ENCODE data around the gene ERAS.

ERAS gene

DNA sequence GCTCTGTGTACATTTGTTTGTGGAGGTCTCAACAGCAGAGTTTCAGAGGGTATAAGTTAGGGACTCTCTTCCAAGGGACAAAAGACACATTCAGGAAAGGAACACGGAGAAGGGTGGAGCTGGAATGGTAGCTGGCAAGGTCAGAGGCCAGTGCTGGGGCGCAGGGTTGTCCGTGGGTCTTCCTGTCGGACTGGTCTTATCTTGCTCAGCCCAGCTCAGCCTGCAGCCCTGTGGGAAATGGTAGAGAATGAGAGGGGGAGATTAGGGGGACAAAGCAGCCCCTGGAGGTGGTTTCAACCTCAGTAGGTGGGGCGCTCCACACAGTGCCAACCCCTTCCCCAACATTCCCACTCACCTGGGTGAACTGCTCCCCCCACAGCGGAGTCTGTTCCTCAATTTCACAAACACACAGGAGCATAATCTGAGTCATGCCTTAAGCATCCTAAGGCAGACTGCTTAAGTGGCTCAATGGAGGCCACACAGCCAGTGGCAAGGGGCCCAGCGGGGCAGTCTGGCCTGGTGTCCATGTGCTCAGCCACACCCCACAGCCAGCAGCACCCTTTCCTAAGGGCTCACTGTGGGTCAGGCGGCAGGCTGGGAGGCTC, 31.3 kb upstream of the ERAS start:
- Histone ChIP-seq H2BK120ac (ENCODE audit: low read depth, low read length) (no peak overlapping the region), H3K4me2 (ENCODE audit: insufficient read depth, low read length, poor library complexity, severe bottlenecking) (no peak overlapping the region), H3K36me3 (replicated peaks in 1 of 2; ENCODE audit: control insufficient read depth in 2 of 2, insufficient read depth in 2 of 2, low read length in 2 of 2) (no peaks in the 10 kb centered on the region), H4K8ac (ENCODE audit: low read depth, low read length) (no peak overlapping the region), H2BK5ac (ENCODE audit: low read length) (no peak overlapping the region), H3K9me3 (replicated peaks in 1 of 2; ENCODE audit: control insufficient read depth in 2 of 2, insufficient read depth in 1 of 2, low read depth in 1 of 2, low read length in 2 of 2) (no peaks in the 10 kb centered on the region), H3K27me3 (ENCODE audit: control insufficient read depth in 3 of 3, insufficient read depth in 3 of 3, low read depth in 1 of 3, low read length in 3 of 3) (no peaks in the 10 kb centered on the region), H3K9ac (ENCODE audit: low read depth, low read length, poor library complexity) (no peak overlapping the region), H2BK12ac (ENCODE audit: low read length) (no peak overlapping the region), H2AFZ (ENCODE audit: low read length) (no peak overlapping the region), H3K18ac (ENCODE audit: low read length) (no peak overlapping the region), H2BK15ac (ENCODE audit: low read length) (no peak overlapping the region), H3K27ac (replicated peaks; ENCODE audit: low read length) (no peak overlapping the region), H2AK5ac (ENCODE audit: low read depth, low read length) (peak overlapping the region; percentile 21), H3K79me1 (ENCODE audit: low read depth, low read length) (no peaks in the 10 kb centered on the region), H3K4me3 (ENCODE audit: low read length in 2 of 2) (no peak overlapping the region), H3K4ac (ENCODE audit: low read length) (no peak overlapping the region), H3K14ac (ENCODE audit: low read length) (no peak overlapping the region), H3K4me1 (ENCODE audit: control insufficient read depth in 2 of 2, insufficient read depth in 1 of 2, low read depth in 1 of 2, low read length in 2 of 2) (peaks cover 2 to 8% of the 10 kb centered on the region in 2 donors), H4K91ac (ENCODE audit: low read depth, low read length, poor library complexity) (no peak overlapping the region), H3K23ac (ENCODE audit: low read depth, low read length, poor library complexity) (no peak overlapping the region)
- no CpG with 5 or more reads among the region's 8 CpGs for WGBS, 2 donors (ENCODE audit: extremely low coverage in 2 of 2, insufficient read length in 2 of 2, insufficient replicate concordance in 1 of 2)
- DNase-seq (ENCODE audit: low spot score), result no peak

GRCh38 chrX:48798318-48798717, 28.0 kb upstream of the ERAS start:
- Histone ChIP-seq H3K4me2 (ENCODE audit: insufficient read depth, low read length, poor library complexity, severe bottlenecking) (no peak overlapping the region), H2AK5ac (ENCODE audit: low read depth, low read length) (no peak overlapping the region), H3K4me3 (ENCODE audit: low read length in 2 of 2) (no peak overlapping the region), H3K36me3 (replicated peaks in 1 of 2; ENCODE audit: control insufficient read depth in 2 of 2, insufficient read depth in 2 of 2, low read length in 2 of 2) (peaks cover 0 to 4% of the 10 kb centered on the region in 2 donors), H2BK120ac (ENCODE audit: low read depth, low read length) (no peak overlapping the region), H2BK5ac (ENCODE audit: low read length) (no peak overlapping the region), H3K14ac (ENCODE audit: low read length) (no peak overlapping the region), H2BK12ac (ENCODE audit: low read length) (no peak overlapping the region), H2AFZ (ENCODE audit: low read length) (no peak overlapping the region), H3K4me1 (ENCODE audit: control insufficient read depth in 2 of 2, insufficient read depth in 1 of 2, low read depth in 1 of 2, low read length in 2 of 2) (peaks cover 7 to 10% of the 10 kb centered on the region in 2 donors), H4K8ac (ENCODE audit: low read depth, low read length) (no peak overlapping the region), H3K9ac (ENCODE audit: low read depth, low read length, poor library complexity) (no peak overlapping the region), H3K27ac (replicated peaks; ENCODE audit: low read length) (no peak overlapping the region), H3K27me3 (ENCODE audit: control insufficient read depth in 3 of 3, insufficient read depth in 3 of 3, low read depth in 1 of 3, low read length in 3 of 3) (no peaks in the 10 kb centered on the region), H4K91ac (ENCODE audit: low read depth, low read length, poor library complexity) (no peak overlapping the region), H3K23ac (ENCODE audit: low read depth, low read length, poor library complexity) (no peak overlapping the region), H3K18ac (ENCODE audit: low read length) (no peak overlapping the region), H3K4ac (ENCODE audit: low read length) (no peak overlapping the region), H3K79me1 (ENCODE audit: low read depth, low read length) (no peaks in the 10 kb centered on the region), H2BK15ac (ENCODE audit: low read length) (no peak overlapping the region), H3K9me3 (replicated peaks in 1 of 2; ENCODE audit: control insufficient read depth in 2 of 2, insufficient read depth in 1 of 2, low read depth in 1 of 2, low read length in 2 of 2) (no peaks in the 10 kb centered on the region)
- no CpG with 5 or more reads among the region's 2 CpGs for WGBS, 2 donors (ENCODE audit: extremely low coverage in 2 of 2, insufficient read length in 2 of 2, insufficient replicate concordance in 1 of 2)
- DNase-seq (ENCODE audit: low spot score), result no peak

DNA sequence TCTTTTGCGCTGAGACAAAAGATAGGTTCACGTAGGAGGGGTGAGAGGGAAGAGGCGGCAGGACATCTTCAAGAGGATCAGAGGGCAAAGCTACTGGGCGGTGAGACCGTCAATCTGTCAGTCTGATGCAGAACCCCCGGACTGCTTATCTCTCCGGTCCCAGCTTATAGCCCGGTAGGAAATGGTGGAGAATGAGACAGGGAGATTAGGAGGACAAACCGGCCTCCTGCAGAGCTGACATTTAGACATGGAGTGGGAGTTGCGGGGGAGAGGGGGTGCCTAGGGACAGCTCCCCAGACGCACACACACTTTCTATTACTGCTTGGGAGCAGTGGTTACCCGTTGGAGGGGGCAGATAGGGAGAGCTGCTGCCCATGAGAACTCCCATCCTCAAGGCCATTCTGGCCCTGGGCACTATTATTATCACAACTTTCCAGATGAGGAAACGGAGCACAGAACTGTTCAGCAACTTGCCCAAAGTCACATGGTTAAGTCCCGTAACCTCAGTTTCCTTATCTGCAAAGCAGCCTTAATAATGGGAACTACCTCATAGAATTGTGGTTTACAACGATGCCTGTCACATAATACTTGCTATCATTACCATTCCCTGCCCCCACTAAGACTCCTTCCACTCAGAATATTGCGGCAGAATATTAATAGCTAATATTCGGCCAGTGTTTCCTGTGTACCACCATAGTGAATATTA, 25.6 kb upstream of the ERAS start:
- Histone ChIP-seq H3K4me1 (ENCODE audit: control insufficient read depth in 2 of 2, insufficient read depth in 1 of 2, low read depth in 1 of 2, low read length in 2 of 2) (peaks cover 5 to 8% of the 10 kb centered on the region in 2 donors), H4K8ac (ENCODE audit: low read depth, low read length) (no peak overlapping the region), H3K9me3 (replicated peaks in 1 of 2; ENCODE audit: control insufficient read depth in 2 of 2, insufficient read depth in 1 of 2, low read depth in 1 of 2, low read length in 2 of 2) (no peaks in the 10 kb centered on the region), H3K79me1 (ENCODE audit: low read depth, low read length) (no peaks in the 10 kb centered on the region), H2AFZ (ENCODE audit: low read length) (peak overlapping the region; percentile 93), H3K14ac (ENCODE audit: low read length) (no peak overlapping the region), H2BK15ac (ENCODE audit: low read length) (no peak overlapping the region), H2AK5ac (ENCODE audit: low read depth, low read length) (no peak overlapping the region), H3K4me2 (ENCODE audit: insufficient read depth, low read length, poor library complexity, severe bottlenecking) (peak overlapping the region; percentile 73), H2BK12ac (ENCODE audit: low read length) (no peak overlapping the region), H3K27me3 (ENCODE audit: control insufficient read depth in 3 of 3, insufficient read depth in 3 of 3, low read depth in 1 of 3, low read length in 3 of 3) (no peaks in the 10 kb centered on the region), H3K23ac (ENCODE audit: low read depth, low read length, poor library complexity) (no peak overlapping the region), H3K36me3 (replicated peaks in 1 of 2; ENCODE audit: control insufficient read depth in 2 of 2, insufficient read depth in 2 of 2, low read length in 2 of 2) (peaks cover 7 to 22% of the 10 kb centered on the region in 2 donors), H2BK5ac (ENCODE audit: low read length) (no peak overlapping the region), H3K18ac (ENCODE audit: low read length) (no peak overlapping the region), H4K91ac (ENCODE audit: low read depth, low read length, poor library complexity) (no peak overlapping the region), H2BK120ac (ENCODE audit: low read depth, low read length) (no peak overlapping the region), H3K27ac (replicated peaks; ENCODE audit: low read length) (no peak overlapping the region), H3K4me3 (ENCODE audit: low read length in 2 of 2) (peak overlapping the region; percentile 61 to 87), H3K4ac (ENCODE audit: low read length) (no peak overlapping the region), H3K9ac (ENCODE audit: low read depth, low read length, poor library complexity) (no peak overlapping the region)
- WGBS, 2 donors (ENCODE audit: extremely low coverage in 2 of 2, insufficient read length in 2 of 2, insufficient replicate concordance in 1 of 2), result no CpG with 5 or more reads among the region's 17 CpGs
- no peak for DNase-seq (ENCODE audit: low spot score)

DNA sequence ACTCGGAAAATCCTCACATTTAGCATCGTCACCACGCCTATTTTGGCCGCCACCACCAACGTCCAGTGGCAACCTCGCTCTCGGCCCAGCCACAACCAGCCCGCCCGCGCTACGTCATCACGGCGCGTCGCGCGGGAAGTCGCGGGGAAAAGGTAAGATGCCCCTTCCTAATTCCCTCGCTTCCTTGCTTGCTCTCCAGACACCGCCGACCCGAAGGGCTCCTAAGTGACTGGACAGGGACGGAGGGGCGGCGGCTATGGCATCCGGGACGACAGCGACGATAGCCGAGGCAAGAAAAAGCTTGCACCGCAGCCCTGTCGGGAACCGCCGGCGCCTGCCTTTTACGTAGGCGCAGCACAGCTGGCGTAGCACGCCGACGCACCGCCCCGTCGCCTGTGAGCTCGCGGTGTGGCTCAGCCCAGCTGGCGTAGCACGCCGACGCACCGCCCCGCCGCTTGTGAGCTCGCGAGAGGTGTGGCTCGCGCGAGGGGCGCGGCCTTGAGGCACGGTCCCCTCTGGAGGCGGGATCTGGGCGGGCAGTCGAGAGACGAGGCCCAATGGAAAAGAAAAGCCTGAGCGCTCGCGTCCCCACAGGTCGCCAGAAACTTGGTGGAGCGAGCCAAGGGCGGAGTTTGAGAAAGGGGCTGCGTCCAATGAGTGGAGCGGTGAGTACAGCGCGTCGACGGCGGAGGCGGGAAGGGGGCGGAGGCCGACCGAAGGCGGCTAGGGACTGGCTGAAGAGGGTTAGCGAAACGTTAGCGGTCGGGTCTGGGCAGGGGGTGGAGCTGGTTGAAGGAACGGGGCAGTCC, 24.8 kb upstream of the ERAS start, which contains the start of gene HDAC6:
Gene HDAC6 (plus strand): TSS at position 788 of the 809 bp plus-strand sequence. CDS start 626 bp downstream, outside the sequence.
- H3K27ac ChIP-seq (replicated peaks; ENCODE audit: low read length), result peak within 1 kb of the TSS; percentile 97
- H3K9ac ChIP-seq (ENCODE audit: low read depth, low read length, poor library complexity), result peak within 1 kb of the TSS; percentile 92
- H3K4me1 ChIP-seq (ENCODE audit: control insufficient read depth in 2 of 2, insufficient read depth in 1 of 2, low read depth in 1 of 2, low read length in 2 of 2), result peaks cover 5 to 8% of the 10 kb centered on the region in 2 donors
- H3K27me3 ChIP-seq (ENCODE audit: control insufficient read depth in 3 of 3, insufficient read depth in 3 of 3, low read depth in 1 of 3, low read length in 3 of 3), result no peaks in the 10 kb centered on the region
- H3K4me3 ChIP-seq (ENCODE audit: low read length in 2 of 2), result peak within 1 kb of the TSS; percentile 74 to 95
- peak within 1 kb of the TSS; percentile 98 for H4K8ac ChIP-seq (ENCODE audit: low read depth, low read length)
- peak within 1 kb of the TSS; percentile 96 for H3K18ac ChIP-seq (ENCODE audit: low read length)
- peak within 1 kb of the TSS; percentile 93 for H2AFZ ChIP-seq (ENCODE audit: low read length)
- peak within 1 kb of the TSS; percentile 73 for H3K4me2 ChIP-seq (ENCODE audit: insufficient read depth, low read length, poor library complexity, severe bottlenecking)
- WGBS, 2 donors (ENCODE audit: extremely low coverage in 2 of 2, insufficient read length in 2 of 2, insufficient replicate concordance in 1 of 2), result no CpG with 5 or more reads among the region's 89 CpGs
- H3K23ac ChIP-seq (ENCODE audit: low read depth, low read length, poor library complexity), result peak within 1 kb of the TSS; percentile 97
- H3K4ac ChIP-seq (ENCODE audit: low read length), result no peak within 1 kb of the TSS
- DNase-seq (ENCODE audit: low spot score), result peak; percentile 96
- no peaks in the 10 kb centered on the region for H3K9me3 ChIP-seq (replicated peaks in 1 of 2; ENCODE audit: control insufficient read depth in 2 of 2, insufficient read depth in 1 of 2, low read depth in 1 of 2, low read length in 2 of 2)
- H3K79me1 ChIP-seq (ENCODE audit: low read depth, low read length), result no peaks in the 10 kb centered on the region
- H2AK5ac ChIP-seq (ENCODE audit: low read depth, low read length), result no peak within 1 kb of the TSS
- no peak within 1 kb of the TSS for H2BK120ac ChIP-seq (ENCODE audit: low read depth, low read length)
- no peak within 1 kb of the TSS for H2BK15ac ChIP-seq (ENCODE audit: low read length)
- H3K36me3 ChIP-seq (replicated peaks in 1 of 2; ENCODE audit: control insufficient read depth in 2 of 2, insufficient read depth in 2 of 2, low read length in 2 of 2), result peaks cover 10 to 28% of the 10 kb centered on the region in 2 donors
- H4K91ac ChIP-seq (ENCODE audit: low read depth, low read length, poor library complexity), result no peak within 1 kb of the TSS
- H2BK12ac ChIP-seq (ENCODE audit: low read length), result no peak within 1 kb of the TSS
- H2BK5ac ChIP-seq (ENCODE audit: low read length), result no peak within 1 kb of the TSS
- H3K14ac ChIP-seq (ENCODE audit: low read length), result no peak within 1 kb of the TSS
